PFSK-1 (cell line): ENCODE data around the gene MMP8.

ENCODE experiments used
- FOXP2 ChIP-seq: optimal IDR thresholded peaks from 2 replicates; pipeline ENCODE3; 2011; ENCODE audit warnings: borderline replicate concordance, control low read depth, inconsistent platforms; ENCODE audit not compliant: insufficient read depth; ENCODE audit errors: extremely low read length, extremely low read depth
- POLR2AphosphoS5 ChIP-seq: IDR thresholded peaks from 2 replicates; pipeline ENCODE4 v1.6.1; 2012; ENCODE audit warnings: low read depth, mild to moderate bottlenecking, control low read depth, low read length, moderate library complexity
- REST ChIP-seq, 2 experiments: IDR thresholded peaks; 2 replicates each; pipeline versions ENCODE4 v1.6.1 to v1.8.0; 2011 to 2012; ENCODE audit warnings: low read depth in 2 of 2, low read length in 2 of 2, control low read depth in 1 of 2, inconsistent platforms in 1 of 2, mild to moderate bottlenecking in 1 of 2, moderate library complexity in 1 of 2; ENCODE audit not compliant: insufficient read depth in 1 of 2
- SIN3A ChIP-seq: IDR thresholded peaks from 2 replicates; pipeline ENCODE4 v1.6.1; 2012; ENCODE audit warnings: mild to moderate bottlenecking, low read length, moderate library complexity, borderline replicate concordance; ENCODE audit not compliant: insufficient read depth
- TAF1 ChIP-seq: IDR thresholded peaks from 2 replicates; pipeline ENCODE4 v1.6.1; 2012; ENCODE audit warnings: low read length, control low read depth, borderline replicate concordance; ENCODE audit not compliant: insufficient read depth

GRCh38 chr11:102727890-102728289 lies 3.1 kb upstream of the MMP8 start:
- TF ChIP-seq REST (IDR thresholded peaks at IDR 0.05; ENCODE audit: insufficient read depth in 1 of 2, low read depth in 2 of 2, low read length in 2 of 2): no peak
- TF ChIP-seq TAF1: no peak
- TF ChIP-seq SIN3A: no peak
- TF ChIP-seq POLR2AphosphoS5: no peak
- no peak for TF ChIP-seq FOXP2
